Fibroblast of lung (primary cell): ENCODE results near the gene SERINC4. TPM values are rescaled to one million over a fixed set of nuclear protein-coding genes. Genes with fewer than 3 reads are reported as not detected.
A peak's percentile ranks its signal among the peaks of the same experiment; 100 is the strongest.
"Not testable (repeated sequence)": the region's sequence is repeated elsewhere in the genome, so short reads cannot be mapped to it uniquely, and the experiment has no call there.

Experiments
- DNase-seq, 2 donors: peaks; one replicate each; pipeline versions ENCODE4 v3.0.0 to v3.0.0-alpha.2; 2010; ENCODE audit warnings: low read depth in 2 of 2
- H2AFZ ChIP-seq: 2 replicates; pipeline ENCODE4 v1.5.1; 2012; ENCODE audit warnings: low read length, control low read depth, inconsistent platforms
- H3K27ac ChIP-seq: 2 replicates; pipeline ENCODE4 v1.5.1; 2011; ENCODE audit warnings: low read length, control low read depth; ENCODE audit not compliant: insufficient read depth
- H3K27me3 ChIP-seq: 2 replicates; pipeline ENCODE4 v1.5.1; 2011; ENCODE audit warnings: mild to moderate bottlenecking, low read length; ENCODE audit not compliant: control insufficient read depth, insufficient read depth
- H3K36me3 ChIP-seq: 2 replicates; pipeline ENCODE4 v1.5.1; 2011; ENCODE audit warnings: low read length; ENCODE audit not compliant: control insufficient read depth, insufficient read depth
- H3K4me1 ChIP-seq: 2 replicates; pipeline ENCODE4 v1.5.1; 2011; ENCODE audit warnings: low read length; ENCODE audit not compliant: control insufficient read depth, insufficient read depth; ENCODE audit errors: extremely low read depth
- H3K4me2 ChIP-seq: 2 replicates; pipeline ENCODE4 v1.5.1; 2011; ENCODE audit warnings: low read length, control low read depth; ENCODE audit not compliant: insufficient read depth; ENCODE audit errors: extremely low read depth
- H3K4me3 ChIP-seq, 4 experiments: fragments of 200-600 bp in 1 of 4; sonication (generic) in 1 of 4; replicated peaks in 1 of 4; 2 replicates each; pipeline ENCODE4 v1.5.1; 2011 to 2016; ENCODE audit warnings: low read length in 4 of 4, low read depth in 3 of 4, mild to moderate bottlenecking in 3 of 4, control low read depth in 2 of 4, inconsistent platforms in 1 of 4, mixed read lengths in 1 of 4; ENCODE audit not compliant: insufficient read depth in 1 of 4; ENCODE audit errors: control extremely low read depth in 1 of 4
- H3K79me2 ChIP-seq: 2 replicates; pipeline ENCODE4 v1.5.1; 2012; ENCODE audit warnings: mild to moderate bottlenecking, low read length, inconsistent platforms; ENCODE audit not compliant: control insufficient read depth, insufficient read depth
- H3K9ac ChIP-seq: 2 replicates; pipeline ENCODE4 v1.5.1; 2011; ENCODE audit warnings: mild to moderate bottlenecking, low read length, control low read depth; ENCODE audit not compliant: insufficient read depth
- H3K9me3 ChIP-seq: 2 replicates; pipeline ENCODE4 v1.5.1; 2012; ENCODE audit warnings: low read depth, low read length; ENCODE audit not compliant: control insufficient read depth, insufficient read depth
- H4K20me1 ChIP-seq: 2 replicates; pipeline ENCODE4 v1.5.1; 2011; ENCODE audit warnings: low read length; ENCODE audit not compliant: control insufficient read depth, insufficient read depth; ENCODE audit errors: extremely low read depth
- CTCF ChIP-seq, 2 donors: IDR thresholded peaks in 1 of 2; conservative IDR thresholded peaks in 1 of 2; 1 replicate in 1 of 2; 2 replicates in 1 of 2; pipeline ENCODE4 v1.5.1; 2011 to 2012; ENCODE audit warnings: low read length in 2 of 2, control low read depth in 1 of 2, inconsistent platforms in 1 of 2, low read depth in 1 of 2, mild to moderate bottlenecking in 1 of 2
- EZH2 ChIP-seq: IDR thresholded peaks from 2 replicates; pipeline ENCODE4 v1.5.1; 2012; ENCODE audit warnings: low read length, control low read depth, mild to moderate bottlenecking; ENCODE audit errors: missing control alignments
- polyA plus RNA-seq, 2 donors: library from polyadenylated mRNA; depleted of rRNA in 1 of 2; stranded (reverse) in 1 of 2; unstranded in 1 of 2; fragments of >200 nt; gene quantifications; 2 replicates each; pipeline ENCODE4 v1.2.1, GENCODE V29; 2011 to 2012; ENCODE audit warnings: missing spikeins in 1 of 2
- total RNA-seq: library from RNA; depleted of rRNA; stranded (reverse); fragments of >200 nt; gene quantifications from 2 replicates; pipeline ENCODE4 v1.2.1, GENCODE V29; 2014

Gene SERINC4
- total and polyA plus RNA-seq, 2 donors (not counting 1 experiment from before 2014, with no cell fraction given), result 0.06 to 0.17 TPM

GRCh38 chr15:43808435-43808950 is 8.5 kb upstream of the SERINC4 start:
- no peaks in the 10 kb centered on the region for H3K27me3 ChIP-seq
- no peak overlapping the region for H2AFZ ChIP-seq
- no peak for TF ChIP-seq CTCF (conservative IDR thresholded peaks at IDR 0.05 in 1 of 2, IDR thresholded peaks at IDR 0.05 in 1 of 2; ENCODE audit: low read depth in 1 of 2, low read length in 2 of 2)
- no peak for TF ChIP-seq EZH2
- no peaks in the 10 kb centered on the region for H3K9me3 ChIP-seq
- DNase-seq, result no peak
- H3K4me2 ChIP-seq, result no peak overlapping the region
- no peaks in the 10 kb centered on the region for H3K4me1 ChIP-seq
- peaks cover 16% of the 10 kb centered on the region for H3K36me3 ChIP-seq
- no peak overlapping the region for H3K9ac ChIP-seq
- H4K20me1 ChIP-seq, result no peaks in the 10 kb centered on the region
- no peak overlapping the region for H3K27ac ChIP-seq
- H3K79me2 ChIP-seq, result no peaks in the 10 kb centered on the region
- no peak overlapping the region for H3K4me3 ChIP-seq

GRCh38 chr15:43802676-43803075 is 2.7 kb upstream of the SERINC4 start:
- H3K36me3 ChIP-seq, result peaks cover 16% of the 10 kb centered on the region
- H3K4me3 ChIP-seq, result not testable (repeated sequence)

GRCh38 chr15:43800286-43801141 is 494 bp upstream of the SERINC4 start, which contains the start of gene HYPK:
Gene HYPK (plus strand): TSS chr15:43800599. CDS start chr15:43800623, 24 bp downstream.
- no peak for TF ChIP-seq EZH2
- no peak for TF ChIP-seq CTCF (conservative IDR thresholded peaks at IDR 0.05 in 1 of 2, IDR thresholded peaks at IDR 0.05 in 1 of 2; ENCODE audit: low read depth in 1 of 2, low read length in 2 of 2)
- peak within 1 kb of the TSS; percentile 71 for H2AFZ ChIP-seq
- peak within 1 kb of the TSS; percentile 78 for H3K27ac ChIP-seq
- H3K4me1 ChIP-seq, result peaks cover 3% of the 10 kb centered on the region
- peak within 1 kb of the TSS; percentile 77 for H3K4me2 ChIP-seq
- H3K36me3 ChIP-seq, result peaks cover 19% of the 10 kb centered on the region
- H3K4me3 ChIP-seq, result peak within 1 kb of the TSS; percentile 81 to 99 (median 92)
- DNase-seq, result peak; percentile 86
- H3K9me3 ChIP-seq, result no peaks in the 10 kb centered on the region
- H4K20me1 ChIP-seq, result no peaks in the 10 kb centered on the region
- no peaks in the 10 kb centered on the region for H3K27me3 ChIP-seq
- H3K79me2 ChIP-seq, result peaks cover 12% of the 10 kb centered on the region
- H3K9ac ChIP-seq, result peak within 1 kb of the TSS; percentile 79

More at GRCh38 chr15:43802676-43803075, 2.7 kb upstream of the SERINC4 start:
- H3K9ac ChIP-seq, H2AFZ ChIP-seq, H3K9me3 ChIP-seq, H3K4me2 ChIP-seq, H3K4me1 ChIP-seq, H3K27ac ChIP-seq, H3K27me3 ChIP-seq, DNase-seq, H4K20me1 ChIP-seq: not testable (repeated sequence)
- H3K79me2 ChIP-seq, result peaks cover 12% of the 10 kb centered on the region
